Cardiac septum (tissue), 1 donor: Measurements from ENCODE around the gene INSM1. TPM values are rescaled to one million over a fixed set of nuclear protein-coding genes. Genes with fewer than 3 reads are reported as not detected.

Source experiments
- DNase-seq: peaks from one replicate; pipeline ENCODE4 v3.0.0-alpha.2; 2020; ENCODE audit warnings: low spot score
- intact Hi-C: fragments of 100-400 bp; cut with DNase I; formaldehyde crosslinking; loops from one replicate; pipeline ENCODE4 v1.14.0; 2022
- total RNA-seq: library from RNA; stranded (reverse); fragmentation: NEBNext Ultra II Directional; extraction: Animal tissue kit (Norgen Biotek cat#: 25700); gene quantifications from one replicate; pipeline ENCODE4 v1.2.1, GENCODE V29; 2021
- donor health status: DM: no; HTN: no; CAD: no.

The INSM1 gene
- total RNA-seq, 1 donor from 2014 or later, result not detected

- DNase-seq, result no peak
- intact Hi-C loops, result loop anchor here (2.0 kb wide), 1 partner anchor 209 kb away; no protein-coding TSS in a partner anchor
These were observed 8.3 kb upstream of the INSM1 start for GRCh38 chr20:20359628-20360027.

- DNase-seq, result no peak
These were observed 7.4 kb upstream of the INSM1 start for GRCh38 chr20:20360464-20360863.

GRCh38 chr20:20362774-20363433 is 5.0 kb upstream of the INSM1 start:
- no peak for DNase-seq
- intact Hi-C loops, result no loop called here

More at GRCh38 chr20:20360464-20360863, 7.4 kb upstream of the INSM1 start:
- intact Hi-C loops, result loop anchor here (2.0 kb wide), 1 partner anchor 208 kb away; no protein-coding TSS in a partner anchor

GRCh38 chr20:20363434-20363798 is 4.5 kb upstream of the INSM1 start:
- intact Hi-C loops, result no loop called here
- DNase-seq, result no peak

GRCh38 chr20:20363799-20364592 is 3.9 kb upstream of the INSM1 start:
- DNase-seq, result no peak
- intact Hi-C loops, result no loop called here

- no peak for DNase-seq
- intact Hi-C loops, result no loop called here
These were observed 3.1 kb upstream of the INSM1 start for GRCh38 chr20:20364593-20365479.

- no peak for DNase-seq
- intact Hi-C loops, result no loop called here
These were observed 2.3 kb upstream of the INSM1 start for GRCh38 chr20:20365480-20366161.

GRCh38 chr20:20366551-20366875 is 1.4 kb upstream of the INSM1 start:
- DNase-seq, result no peak
- intact Hi-C loops, result no loop called here

- intact Hi-C loops, result no loop called here
- no peak for DNase-seq
These were observed 879 bp upstream of the INSM1 start for GRCh38 chr20:20366876-20367574.

GRCh38 chr20:20368418-20369249 is 730 bp downstream of the INSM1 start:
- DNase-seq, result peak; percentile 17

GRCh38 chr20:20369250-20370093 is 1.6 kb downstream of the INSM1 start:
- peak; percentile 66 for DNase-seq
- intact Hi-C loops, result no loop called here

More at GRCh38 chr20:20368418-20369249, 730 bp downstream of the INSM1 start:
- intact Hi-C loops, result no loop called here

GRCh38 chr20:20370094-20370575 is 2.2 kb downstream of the INSM1 start:
- intact Hi-C loops, result no loop called here
- no peak for DNase-seq

- intact Hi-C loops, result no loop called here
These were observed 3.2 kb downstream of the INSM1 start for GRCh38 chr20:20371083-20371482.

GRCh38 chr20:20371681-20372080 is 3.8 kb downstream of the INSM1 start:
- no peak for DNase-seq
- intact Hi-C loops, result no loop called here

More at GRCh38 chr20:20371083-20371482, 3.2 kb downstream of the INSM1 start:
- DNase-seq, result peak; percentile 10

- intact Hi-C loops, result no loop called here
- DNase-seq, result no peak
These were observed 5.2 kb downstream of the INSM1 start for GRCh38 chr20:20373091-20373571.

- no peak for DNase-seq
- intact Hi-C loops, result no loop called here
These were observed 8.0 kb downstream of the INSM1 start for GRCh38 chr20:20375862-20376261.

- intact Hi-C loops, result no loop called here
- DNase-seq, result no peak
These were observed 18.3 kb downstream of the INSM1 start for GRCh38 chr20:20386192-20386591.
